Left lobe of liver (tissue), 2 donors: ENCODE measurements around the gene NTSR1. TPM values are rescaled to one million over a fixed set of nuclear protein-coding genes. Genes with fewer than 3 reads are reported as not detected.

ENCODE experiments used
- ATAC-seq: fragments of 200-7000 bp; cut with Tn5 transposase; one replicate; pipeline ENCODE4 v1.9.1; 2020; ENCODE audit warnings: mild to moderate bottlenecking, moderate library complexity
- DNase-seq: peaks from one replicate; pipeline ENCODE4 v3.0.0-alpha.2; 2020; ENCODE audit warnings: low spot score
- total RNA-seq: library from RNA; stranded (reverse); gene quantifications from one replicate; pipeline ENCODE4 v1.2.1, GENCODE V29; 2021
- donor health status: DM: no; HTN: no; CAD: no; lungs with moderate emphysema.
- donor health status: DM: no; HTN: yes; CAD: no.

Gene NTSR1
- total RNA-seq, 1 donor from 2014 or later = 0.10 TPM

DNA sequence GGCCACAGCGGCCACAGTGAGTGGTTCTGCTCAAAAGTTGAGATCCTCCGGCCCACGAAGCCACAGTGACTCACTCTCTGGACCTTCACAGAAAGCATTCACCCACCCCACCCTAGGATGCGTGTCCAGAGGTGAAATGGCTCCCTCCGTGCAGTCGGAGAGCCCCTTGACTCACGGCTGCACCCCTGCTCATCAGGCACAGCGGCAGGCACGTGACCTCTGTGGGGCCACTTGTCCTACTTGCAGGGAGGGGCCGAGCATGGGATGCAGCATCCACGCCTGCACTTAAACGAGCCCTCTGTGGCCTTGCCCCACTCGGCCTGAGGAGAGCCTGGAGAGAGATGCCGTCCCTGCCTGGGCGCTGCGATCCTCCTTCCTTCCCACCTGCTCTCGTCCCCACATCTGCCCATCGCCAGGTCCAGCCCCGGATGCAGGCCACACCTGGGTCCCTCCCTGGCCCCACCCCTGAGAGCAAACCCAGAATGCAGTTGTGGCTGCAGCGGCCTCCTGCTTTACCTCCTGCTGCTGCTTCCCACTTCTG is 28.7 kb downstream of the NTSR1 start:
- no peak for DNase-seq
- ATAC-seq = no peak

DNA sequence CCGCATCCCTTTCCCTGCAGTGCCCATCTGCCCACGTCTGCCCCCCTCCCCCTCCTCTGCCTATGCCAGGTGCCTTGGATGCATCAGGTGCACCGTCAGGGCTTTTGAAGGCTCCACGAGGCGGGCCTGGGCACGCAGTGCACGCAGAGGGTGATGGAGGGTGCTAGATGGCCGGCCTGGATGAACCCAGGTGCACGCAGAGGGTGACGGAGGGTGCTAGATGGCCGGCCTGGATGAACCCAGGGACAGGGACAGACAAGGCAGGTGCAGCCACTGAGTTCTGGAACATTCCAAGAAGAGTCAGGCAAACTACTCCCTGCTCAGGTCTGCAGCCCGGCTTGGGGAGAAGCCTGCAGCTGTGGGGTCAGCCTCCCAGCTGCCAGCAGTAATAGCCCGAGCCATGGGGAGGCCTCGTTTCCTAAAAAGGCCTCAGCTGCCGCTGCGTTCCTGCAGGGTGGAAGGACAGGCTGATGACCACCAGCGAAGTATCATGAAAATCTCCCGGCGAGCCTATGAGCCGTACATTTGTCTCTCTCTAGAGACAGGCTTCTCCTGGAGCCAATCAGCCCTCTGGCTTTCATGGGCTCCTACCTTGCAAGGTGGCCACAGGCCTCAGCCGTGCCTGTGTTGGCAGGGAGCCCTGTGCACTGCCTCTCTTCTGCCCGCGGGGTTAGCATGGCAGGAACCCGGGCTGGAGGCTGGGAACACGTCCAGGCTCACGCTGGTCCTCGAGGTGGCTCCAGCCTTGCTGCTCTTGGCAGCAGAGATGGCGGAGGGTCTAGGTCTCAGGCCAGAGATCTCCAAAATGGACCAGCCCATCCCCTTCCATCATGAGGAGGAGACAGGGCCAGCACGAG is 29.6 kb downstream of the NTSR1 start:
- no peak for ATAC-seq
- no peak for DNase-seq

DNA sequence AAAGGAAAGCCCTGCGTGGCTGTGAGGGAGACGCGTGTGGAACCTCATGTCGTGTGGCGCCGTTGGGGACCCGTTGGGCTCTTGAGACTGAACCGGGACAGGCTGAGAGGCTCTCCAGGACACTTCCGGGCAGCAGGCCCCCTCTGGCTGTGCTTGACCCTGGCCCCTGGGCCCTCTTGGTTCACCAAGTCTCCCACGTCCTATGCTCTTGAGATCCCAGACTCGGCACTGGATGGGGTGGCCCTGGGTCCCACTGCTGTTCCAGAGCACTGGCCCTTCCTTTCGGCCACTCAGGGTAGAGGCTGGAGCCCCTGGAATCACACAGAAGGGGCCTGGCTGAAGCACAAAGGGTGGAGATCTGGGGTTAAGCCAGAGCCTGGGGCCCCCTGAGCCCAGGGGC is 30.4 kb downstream of the NTSR1 start:
- ATAC-seq (no peak), DNase-seq (no peak)

DNA sequence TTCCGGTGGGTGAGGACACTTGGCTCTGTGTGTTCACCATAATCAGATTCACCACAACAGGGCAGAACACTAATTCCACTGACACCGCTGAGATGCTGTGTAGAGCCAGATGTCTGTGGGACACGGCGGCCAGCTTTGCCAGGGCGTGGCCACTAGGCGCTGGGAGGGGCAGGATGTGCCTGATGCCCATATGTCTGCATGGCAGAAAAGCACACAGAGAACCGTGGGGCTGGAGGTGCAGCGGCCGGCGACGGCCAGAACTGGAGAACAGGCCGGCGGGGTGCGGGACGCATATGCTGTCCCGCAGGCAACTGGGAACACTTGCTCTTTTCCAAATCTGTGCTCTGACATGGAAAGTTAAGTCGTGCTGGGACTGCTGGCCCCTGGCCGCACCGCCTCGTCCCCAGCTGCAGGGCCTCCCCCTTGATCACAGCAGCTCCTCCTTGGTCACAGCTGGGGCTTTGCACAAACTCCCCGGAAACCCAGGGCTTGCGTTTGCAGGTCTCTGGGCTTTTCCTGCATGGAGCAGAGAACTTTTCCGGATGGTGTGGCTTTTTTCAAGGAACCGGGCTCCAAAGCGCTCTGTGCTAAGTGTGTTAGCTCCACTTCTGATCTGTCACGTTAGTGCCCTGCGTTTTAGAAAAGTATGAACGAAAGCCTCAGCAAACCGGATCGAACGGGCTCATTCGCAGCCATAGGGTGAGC is 31.1 kb downstream of the NTSR1 start:
- no peak for ATAC-seq
- DNase-seq = no peak

DNA sequence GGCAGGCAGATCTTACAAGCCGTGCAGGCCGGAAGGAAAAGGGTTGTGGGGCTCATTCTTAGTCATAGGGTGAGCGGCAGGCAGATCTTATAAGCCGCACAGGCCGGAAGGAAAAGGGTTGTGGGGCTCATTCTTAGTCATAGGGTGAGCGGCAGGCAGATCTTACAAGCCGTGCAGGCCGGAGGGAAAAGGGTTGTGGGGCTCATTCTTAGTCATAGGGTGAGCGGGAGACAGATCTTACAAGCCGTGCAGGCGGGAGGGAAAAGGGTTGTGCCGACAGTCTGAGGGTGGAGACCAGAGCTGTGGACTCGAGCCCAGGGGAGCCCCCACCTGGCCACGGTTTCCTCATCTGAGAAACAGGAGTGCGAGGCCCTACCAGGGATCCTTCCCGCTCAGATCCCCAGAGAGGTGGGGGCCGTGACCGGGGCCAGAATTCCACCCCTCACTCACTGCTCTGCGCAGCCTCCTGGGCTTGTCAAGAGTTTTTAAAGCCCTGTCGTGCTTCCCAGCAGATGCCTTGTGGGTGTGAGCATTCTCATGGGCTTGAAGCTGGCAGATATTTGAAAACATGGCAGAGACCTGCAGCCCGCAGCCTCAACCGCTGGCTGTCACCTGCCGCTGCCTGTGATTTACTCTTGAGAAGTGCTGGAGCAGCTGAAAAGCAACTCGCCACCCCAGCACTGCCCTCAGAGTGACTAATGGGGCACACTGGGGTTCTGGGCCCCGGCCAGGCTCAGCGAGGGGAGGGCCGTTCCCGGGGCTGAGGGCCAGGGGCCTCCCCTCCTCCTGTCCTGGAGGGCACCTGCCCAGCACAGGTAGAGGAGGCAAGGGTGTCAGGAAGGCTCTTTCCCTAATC is 31.9 kb downstream of the NTSR1 start:
- ATAC-seq (no peak), DNase-seq (no peak)

DNA sequence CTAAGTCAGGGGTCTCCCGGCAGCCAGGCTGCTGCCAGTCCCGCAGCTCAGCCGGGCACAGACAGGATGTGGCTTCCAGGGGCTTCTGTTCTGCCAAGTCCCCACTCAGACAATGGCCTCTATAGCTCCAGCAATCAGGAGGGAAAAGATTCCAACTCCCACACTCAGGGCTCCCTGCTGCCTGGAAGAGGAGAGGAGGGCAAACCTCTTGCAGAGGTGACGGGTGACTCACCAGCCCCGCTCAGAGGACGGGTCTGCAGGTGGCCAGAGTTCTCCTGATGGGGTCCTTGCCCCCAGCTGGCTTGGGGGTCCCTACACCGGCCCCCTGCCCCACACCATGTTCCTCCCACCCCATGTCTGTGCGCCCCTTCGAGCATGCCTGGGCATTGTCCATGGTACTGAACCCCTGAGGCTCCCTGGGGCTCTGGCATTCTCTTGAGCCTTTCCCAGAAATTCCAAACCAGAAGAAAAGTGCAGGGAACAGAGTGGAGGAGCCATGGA is 32.6 kb downstream of the NTSR1 start:
- no peak for ATAC-seq
- no peak for DNase-seq

DNA sequence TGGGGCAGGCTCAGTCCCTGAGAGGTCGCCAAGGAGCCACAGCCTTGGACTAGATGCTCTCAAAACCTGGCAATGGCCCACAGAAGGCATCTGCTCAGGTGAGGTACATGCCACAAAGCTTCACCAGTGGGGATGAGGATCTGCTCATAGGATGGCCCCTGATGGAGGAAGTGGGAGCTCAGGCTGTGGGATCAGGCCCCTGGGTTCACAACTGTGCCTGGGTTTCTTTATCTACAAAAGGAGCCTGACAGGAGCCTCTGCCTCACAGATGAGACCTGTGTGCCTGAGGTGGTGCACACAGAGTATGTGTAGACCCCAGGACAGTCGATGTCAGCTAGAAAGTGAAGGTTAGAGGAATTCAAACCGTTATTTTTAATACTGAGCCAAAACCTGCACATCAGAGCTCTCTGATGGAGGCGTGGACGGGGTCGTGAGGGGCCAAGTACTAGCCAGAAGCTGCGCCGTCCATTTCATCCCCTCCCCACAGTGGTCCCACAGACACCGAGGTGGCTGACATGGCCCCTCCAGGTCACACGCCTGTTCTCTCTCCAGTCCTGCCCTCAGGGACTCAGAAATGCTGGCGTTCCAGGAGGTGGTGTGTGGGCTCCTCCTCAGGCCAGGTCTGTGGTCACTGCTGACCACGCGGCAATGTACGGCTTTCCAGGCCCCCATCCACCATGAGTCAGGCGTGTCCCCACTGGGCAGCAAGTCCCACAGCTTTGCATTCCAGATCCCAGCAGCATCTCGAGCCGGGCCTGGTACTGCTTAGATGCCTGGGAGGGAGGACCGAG is 33.3 kb downstream of the NTSR1 start:
- DNase-seq = no peak

DNA sequence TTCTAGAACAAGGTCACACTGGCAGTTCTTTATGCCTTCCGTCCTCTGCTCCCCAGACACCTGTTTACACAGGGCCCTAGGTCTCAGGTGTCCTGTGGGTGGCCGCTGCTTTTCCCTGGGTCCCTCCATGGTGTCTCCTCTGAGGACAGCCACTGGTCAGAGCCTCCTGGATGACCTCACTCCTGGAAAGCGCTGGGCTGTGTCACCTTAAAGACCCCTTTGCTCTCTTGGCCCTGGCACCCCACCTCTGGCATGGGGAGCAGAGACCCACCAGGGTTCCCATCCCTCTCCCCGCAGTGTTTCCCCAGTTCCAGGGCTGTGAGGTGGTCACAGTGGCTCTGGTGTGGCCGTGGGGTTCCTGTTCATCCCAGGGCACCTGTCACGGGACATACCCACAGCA is 33.9 kb downstream of the NTSR1 start:
- DNase-seq (no peak), ATAC-seq (no peak)

More for the DNA sequence above, 33.3 kb downstream of the NTSR1 start:
- no peak for ATAC-seq

DNA sequence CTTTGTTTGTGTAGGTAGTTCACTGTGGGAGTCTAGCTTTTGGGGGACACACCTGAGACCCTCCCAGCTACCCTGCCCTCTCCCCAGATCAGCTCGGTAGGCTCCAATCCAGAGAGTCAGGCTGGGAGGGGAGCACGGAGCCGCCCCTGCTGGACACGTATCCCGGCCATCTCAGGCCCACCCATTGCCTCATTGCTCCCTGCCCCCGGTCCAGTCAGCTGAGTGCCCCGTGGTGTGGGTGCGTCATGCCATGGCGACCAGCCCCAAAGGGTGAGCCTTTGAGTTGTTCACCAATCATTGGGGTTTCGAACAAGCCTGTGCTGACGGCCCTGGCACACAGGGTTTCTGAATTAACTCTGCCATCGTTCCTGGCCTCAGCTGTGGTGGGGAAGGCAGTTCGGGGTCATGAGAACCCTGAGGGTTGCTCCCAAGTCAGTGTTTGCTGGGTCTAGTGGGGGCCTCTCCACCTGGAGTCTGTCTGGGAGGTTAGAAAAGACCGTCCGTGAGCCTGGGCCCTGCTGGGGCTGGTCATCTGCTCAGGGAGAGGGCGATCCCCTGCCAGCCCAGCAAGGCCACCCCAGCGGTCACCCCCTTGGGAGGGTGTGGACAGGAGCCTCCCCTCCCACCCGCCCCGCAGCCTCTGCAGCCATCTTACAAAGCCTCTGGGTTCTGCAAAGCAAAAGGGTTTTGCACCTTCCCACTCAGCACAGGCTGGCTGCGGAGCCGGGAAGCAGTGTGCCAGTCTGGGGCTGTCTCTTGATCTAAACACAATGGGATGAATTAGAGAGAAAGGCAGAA is 34.5 kb downstream of the NTSR1 start:
- no peak for DNase-seq
- no peak for ATAC-seq

DNA sequence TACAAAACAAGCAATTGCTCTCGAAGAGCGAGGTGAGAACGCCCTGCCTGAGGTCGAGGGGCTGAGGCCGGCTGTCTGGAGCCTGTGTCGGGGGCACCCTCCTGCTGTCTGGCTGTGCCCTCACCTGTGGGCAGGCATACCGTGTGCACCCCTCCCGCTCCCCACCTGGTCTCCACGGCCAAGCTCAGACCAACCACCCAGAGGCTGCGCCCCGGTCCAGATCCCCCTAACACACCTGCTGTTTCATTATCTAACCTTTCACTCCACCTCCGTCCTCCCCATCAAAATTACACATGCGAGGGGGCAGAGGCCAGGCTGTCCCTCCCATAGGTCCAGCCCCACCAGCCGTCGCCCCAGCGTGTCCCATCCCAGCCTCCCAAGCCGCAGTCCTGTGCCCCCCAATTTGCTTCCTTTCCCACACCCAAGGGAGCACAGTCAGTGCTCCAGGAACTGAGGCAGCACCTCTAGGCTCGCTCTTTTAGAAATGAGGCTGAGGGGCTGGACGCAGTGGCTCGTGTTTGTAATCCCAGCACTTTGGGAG is 35.2 kb downstream of the NTSR1 start:
- no peak for DNase-seq

DNA sequence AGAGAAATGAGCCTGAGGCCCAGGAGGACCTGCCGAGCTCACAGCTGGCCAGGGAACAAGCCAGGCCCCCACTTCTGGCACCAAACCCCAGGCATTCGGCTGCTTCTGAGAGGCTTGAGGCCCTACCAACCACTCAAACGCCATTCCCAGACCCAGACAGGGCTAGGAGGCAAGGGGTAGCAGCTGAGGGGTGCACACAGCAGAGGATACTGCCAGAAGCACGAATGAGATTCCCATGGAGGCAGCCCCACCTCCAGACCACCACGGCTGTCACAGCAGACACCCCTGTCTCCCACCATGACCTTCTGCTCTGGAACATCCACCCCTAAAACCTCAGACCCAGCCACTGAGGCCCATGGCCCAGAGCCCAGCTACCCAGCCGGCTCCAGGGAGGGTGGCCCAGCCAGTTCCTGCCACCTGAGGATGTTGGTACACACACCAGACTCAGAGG is 36.1 kb downstream of the NTSR1 start:
- no peak for ATAC-seq

More for the DNA sequence above, 35.2 kb downstream of the NTSR1 start:
- ATAC-seq = no peak

DNA sequence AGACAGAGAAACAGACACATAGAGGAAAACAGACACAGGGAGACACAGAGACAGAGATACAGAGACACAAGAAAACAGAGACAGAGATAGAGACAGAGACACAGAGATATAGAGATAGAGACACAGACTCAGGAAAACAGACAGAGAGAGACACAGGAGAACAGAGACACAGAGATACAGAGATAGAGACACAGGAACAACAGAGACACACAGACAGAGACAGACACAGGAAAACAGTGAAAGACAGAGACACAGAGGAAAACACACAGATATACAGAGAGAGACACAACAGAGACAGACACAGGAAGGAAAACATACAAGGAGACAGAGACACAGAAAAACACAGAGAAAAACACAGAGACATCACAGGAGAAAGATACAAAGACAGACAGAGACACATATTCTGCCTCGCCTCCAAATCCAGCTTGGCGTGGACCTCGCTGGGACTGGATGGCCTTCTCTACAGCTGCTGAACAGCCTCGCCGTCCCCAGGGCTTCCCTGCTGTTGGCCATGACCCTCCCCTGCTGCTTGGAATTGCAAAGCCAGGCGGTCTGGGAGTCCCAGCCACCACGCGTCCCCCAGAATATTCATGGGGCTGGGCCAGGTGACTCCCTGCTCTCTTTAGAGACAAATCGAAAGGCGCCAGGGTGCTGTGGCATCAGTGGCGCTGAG is 36.8 kb downstream of the NTSR1 start:
- no peak for ATAC-seq
- no peak for DNase-seq

More for the DNA sequence above, 36.1 kb downstream of the NTSR1 start:
- DNase-seq = no peak

DNA sequence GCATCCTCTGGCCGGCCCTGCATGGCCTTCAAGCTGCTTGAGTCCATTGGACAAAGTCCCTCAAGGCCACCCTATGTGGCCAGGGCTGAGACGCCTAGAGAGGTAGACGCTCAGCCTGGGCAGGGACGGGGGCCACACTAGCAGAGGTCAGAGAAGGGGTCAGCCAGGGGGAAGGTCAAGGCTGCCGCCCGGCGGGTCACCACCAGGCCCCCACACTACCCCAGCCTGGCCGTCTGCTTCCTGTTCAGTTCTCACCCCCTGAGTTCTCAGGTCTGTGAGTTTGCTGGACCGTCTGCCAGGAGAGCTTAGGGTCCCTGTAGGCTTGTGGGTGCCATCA is 37.3 kb downstream of the NTSR1 start:
- ATAC-seq (no peak), DNase-seq (no peak)

DNA sequence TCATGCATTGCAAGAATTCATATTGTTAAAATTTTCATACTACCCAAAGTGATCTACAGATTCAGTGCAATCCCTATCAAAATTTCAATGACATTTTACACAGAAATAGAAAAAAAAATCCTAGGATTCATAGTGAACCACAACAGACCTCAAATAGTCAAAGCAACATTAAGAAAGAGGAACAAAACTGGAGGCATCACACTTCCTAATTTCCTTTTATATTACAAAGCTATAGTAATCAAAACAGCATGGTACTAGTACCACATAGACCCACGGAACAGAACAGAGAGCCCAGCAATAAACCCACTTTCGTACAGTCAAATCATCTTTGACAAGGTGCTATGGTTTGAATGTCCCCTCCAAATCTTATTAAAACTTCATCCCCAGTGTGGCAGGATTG is 39.7 kb downstream of the NTSR1 start:
- DNase-seq = no peak
- ATAC-seq = no peak

DNA sequence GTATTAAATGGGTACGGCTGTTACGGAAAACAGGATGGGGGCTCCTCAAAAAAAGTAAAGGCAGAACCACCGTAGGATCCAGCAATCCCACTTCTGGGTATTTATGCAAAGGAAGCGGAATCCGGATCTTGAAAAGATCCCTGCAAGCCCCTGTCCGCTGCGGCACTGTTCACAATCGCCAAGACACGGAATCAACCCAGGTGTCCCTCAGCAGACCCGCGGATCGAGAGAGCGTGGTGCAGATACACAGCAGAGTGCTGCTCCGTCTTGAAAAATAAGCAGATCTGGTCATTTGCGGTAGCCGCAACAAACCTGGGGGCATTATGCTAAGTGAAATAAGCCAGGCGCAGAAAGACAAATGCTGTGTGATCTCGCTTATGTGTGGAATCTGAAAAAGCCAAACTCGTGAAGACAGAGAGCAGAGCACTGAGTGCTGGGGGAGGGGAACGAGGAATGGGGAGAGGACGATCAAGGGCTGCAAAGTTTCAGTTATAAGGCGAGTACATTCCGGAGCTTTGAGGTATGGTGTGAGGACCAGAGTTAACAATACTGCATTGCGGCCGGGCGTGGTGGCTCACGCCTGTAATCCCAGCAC is 41.3 kb downstream of the NTSR1 start:
- no peak for ATAC-seq

DNA sequence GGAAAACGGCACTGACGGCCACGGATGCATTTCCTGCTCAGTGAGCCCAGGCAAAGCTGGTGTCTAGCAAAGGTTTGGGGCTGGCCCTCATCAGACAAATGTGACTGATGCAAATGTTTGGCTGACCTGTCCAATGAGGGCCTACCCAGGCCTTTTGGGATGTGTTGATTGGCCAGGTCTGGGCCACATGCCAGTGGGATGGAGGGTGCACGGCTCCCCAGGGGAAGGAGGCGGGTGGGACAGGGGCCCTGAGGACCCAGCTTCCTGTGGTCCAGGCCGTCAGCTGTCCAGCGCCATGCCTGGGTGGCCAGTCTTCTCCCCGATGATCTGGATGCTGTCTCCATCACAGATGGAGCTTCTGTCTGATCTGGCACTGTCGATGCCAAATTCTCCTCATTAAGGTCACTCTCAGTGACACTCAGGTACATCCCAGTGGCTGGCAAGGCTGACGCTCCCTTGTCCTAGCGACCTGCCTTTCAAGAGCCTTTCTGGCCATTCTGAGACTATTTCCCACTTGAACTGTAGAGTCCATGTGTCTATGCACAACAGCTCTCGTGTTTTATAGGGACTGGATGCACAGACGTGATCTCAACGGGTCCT is 43.0 kb downstream of the NTSR1 start:
- ATAC-seq (no peak), DNase-seq (no peak)

More for the DNA sequence above, 41.3 kb downstream of the NTSR1 start:
- DNase-seq = no peak

DNA sequence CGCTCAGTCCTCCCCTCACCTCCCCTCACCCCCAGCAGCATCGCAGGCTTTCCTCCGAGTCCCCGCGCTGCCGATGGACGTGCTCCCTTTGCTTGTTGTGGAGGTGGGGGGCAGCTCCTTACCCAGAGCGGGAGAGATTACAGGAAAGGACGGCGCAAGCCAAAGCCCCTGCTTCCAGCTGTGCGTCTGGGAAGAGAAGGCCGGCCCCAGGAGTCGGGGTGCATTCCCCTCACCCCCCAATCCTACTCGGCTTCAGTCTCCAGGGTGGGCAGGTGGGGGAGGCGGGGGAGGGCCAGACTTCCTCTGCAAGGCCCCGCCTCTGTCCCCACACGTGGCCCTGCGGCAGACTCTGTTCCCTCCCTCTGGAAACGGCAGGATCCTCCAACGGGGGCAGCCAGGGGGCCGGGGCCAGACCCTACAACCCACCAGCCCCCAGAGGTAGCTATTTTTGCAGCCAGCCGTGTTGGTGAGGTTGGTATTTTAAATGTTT is 43.6 kb downstream of the NTSR1 start:
- DNase-seq = no peak
- ATAC-seq = no peak
